ENCODE results near the gene LINGO3. TPM values are rescaled to one million over a fixed set of nuclear protein-coding genes. Genes with fewer than 3 reads are reported as not detected.

LINGO3 gene
- total RNA-seq, 1 donor from 2014 or later: not detected

- Histone ChIP-seq H3K36me3 (peaks cover 22% of the 10 kb centered on the region), H3K9me3 (no peaks in the 10 kb centered on the region), H3K27me3 (ENCODE audit: low read depth) (no peaks in the 10 kb centered on the region), H3K27ac (no peak overlapping the region), H3K4me3 (no peak overlapping the region), H3K4me1 (peaks cover 7% of the 10 kb centered on the region)
- intact Hi-C loops (cut with DNase I): no loop called here
- ATAC-seq: no peak
- no peak for DNase-seq
- no peak for TF ChIP-seq CTCF (IDR thresholded peaks at IDR 0.05)
Measured at GRCh38 chr19:2338055-2338615, 30.2 kb upstream of the LINGO3 start.

GRCh38 chr19:2337329-2337707 lies 29.4 kb upstream of the LINGO3 start:
- Histone ChIP-seq H3K27me3 (ENCODE audit: low read depth) (no peaks in the 10 kb centered on the region), H3K4me3 (no peak overlapping the region), H3K4me1 (peaks cover 12% of the 10 kb centered on the region), H3K27ac (no peak overlapping the region), H3K9me3 (no peaks in the 10 kb centered on the region), H3K36me3 (peaks cover 22% of the 10 kb centered on the region)
- no peak for TF ChIP-seq CTCF (IDR thresholded peaks at IDR 0.05)
- intact Hi-C loops (cut with DNase I): no loop called here
- no peak for DNase-seq
- no peak for ATAC-seq

DNA sequence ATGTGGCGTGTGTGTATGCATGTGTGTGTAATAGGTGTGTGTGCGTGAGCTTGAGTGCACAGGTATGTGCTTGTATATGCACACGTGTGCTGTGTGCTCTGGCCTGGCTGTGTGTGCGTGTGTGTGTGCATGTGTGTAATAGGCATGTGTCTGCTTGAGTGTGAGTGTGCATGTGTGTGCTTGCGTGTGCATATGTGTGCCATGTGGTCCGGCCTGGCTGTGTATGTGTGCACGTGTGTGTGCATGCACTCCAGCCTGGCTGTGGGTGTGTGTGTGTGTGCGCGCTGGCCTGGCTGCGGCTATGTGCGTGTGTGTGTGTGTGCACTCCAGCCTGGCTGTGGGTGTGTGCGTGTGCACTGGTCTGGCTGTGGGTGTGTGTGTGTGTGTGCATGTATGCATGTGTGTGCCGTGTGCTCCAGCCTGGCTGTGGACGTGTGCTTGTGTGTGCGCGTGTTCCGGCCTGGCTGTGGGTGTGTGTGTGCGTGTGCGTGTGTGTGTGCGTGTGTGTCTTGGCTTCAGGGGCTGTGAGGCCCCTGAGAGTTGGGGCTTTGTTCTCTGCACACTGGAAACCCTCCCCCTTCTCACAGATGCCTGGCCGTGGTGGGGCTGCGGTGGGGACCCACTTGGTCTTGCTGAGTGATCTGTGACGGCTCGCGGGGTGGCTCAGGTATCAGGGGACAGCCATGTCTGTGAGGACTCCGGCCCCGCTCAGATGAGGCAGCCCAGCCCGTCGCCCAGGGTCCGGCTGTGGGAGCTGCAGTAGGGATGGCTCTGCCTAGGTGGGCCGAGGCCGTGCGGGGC lies 28.8 kb upstream of the LINGO3 start:
- Histone ChIP-seq H3K4me1 (peaks cover 18% of the 10 kb centered on the region), H3K4me3 (no peak overlapping the region), H3K9me3 (no peaks in the 10 kb centered on the region), H3K27me3 (ENCODE audit: low read depth) (no peaks in the 10 kb centered on the region), H3K27ac (no peak overlapping the region), H3K36me3 (peaks cover 16% of the 10 kb centered on the region)
- DNase-seq (no peak), ATAC-seq (no peak)
- intact Hi-C loops (cut with DNase I): no loop called here
- no peak for TF ChIP-seq CTCF (IDR thresholded peaks at IDR 0.05)

DNA sequence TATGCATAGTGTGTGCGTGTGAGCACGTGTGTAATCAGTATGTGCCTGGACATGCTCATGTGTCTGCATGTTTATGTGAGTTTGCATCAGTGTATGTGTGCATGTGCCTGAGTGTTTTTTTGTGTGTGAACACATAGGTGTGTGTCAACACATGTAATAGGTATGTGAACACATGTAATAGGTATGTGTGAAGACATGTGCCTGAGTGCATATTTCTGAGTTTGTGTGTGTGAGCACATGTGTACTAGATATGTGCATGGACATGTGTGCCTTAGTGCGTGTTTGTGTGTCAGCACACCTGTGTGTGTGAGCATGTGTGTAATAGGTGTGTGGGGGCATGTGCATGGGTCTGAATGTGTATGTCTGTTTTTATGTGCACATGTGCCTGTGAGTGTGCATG lies 27.9 kb upstream of the LINGO3 start:
- H3K27me3 ChIP-seq (ENCODE audit: low read depth): no peaks in the 10 kb centered on the region
- no peak for DNase-seq
- no peak for ATAC-seq
- no peaks in the 10 kb centered on the region for H3K9me3 ChIP-seq
- peaks cover 8% of the 10 kb centered on the region for H3K36me3 ChIP-seq
- TF ChIP-seq CTCF (IDR thresholded peaks at IDR 0.05): no peak
- intact Hi-C loops (cut with DNase I): no loop called here
- H3K4me1 ChIP-seq: peaks cover 23% of the 10 kb centered on the region
- no peak overlapping the region for H3K4me3 ChIP-seq
- no peak overlapping the region for H3K27ac ChIP-seq

DNA sequence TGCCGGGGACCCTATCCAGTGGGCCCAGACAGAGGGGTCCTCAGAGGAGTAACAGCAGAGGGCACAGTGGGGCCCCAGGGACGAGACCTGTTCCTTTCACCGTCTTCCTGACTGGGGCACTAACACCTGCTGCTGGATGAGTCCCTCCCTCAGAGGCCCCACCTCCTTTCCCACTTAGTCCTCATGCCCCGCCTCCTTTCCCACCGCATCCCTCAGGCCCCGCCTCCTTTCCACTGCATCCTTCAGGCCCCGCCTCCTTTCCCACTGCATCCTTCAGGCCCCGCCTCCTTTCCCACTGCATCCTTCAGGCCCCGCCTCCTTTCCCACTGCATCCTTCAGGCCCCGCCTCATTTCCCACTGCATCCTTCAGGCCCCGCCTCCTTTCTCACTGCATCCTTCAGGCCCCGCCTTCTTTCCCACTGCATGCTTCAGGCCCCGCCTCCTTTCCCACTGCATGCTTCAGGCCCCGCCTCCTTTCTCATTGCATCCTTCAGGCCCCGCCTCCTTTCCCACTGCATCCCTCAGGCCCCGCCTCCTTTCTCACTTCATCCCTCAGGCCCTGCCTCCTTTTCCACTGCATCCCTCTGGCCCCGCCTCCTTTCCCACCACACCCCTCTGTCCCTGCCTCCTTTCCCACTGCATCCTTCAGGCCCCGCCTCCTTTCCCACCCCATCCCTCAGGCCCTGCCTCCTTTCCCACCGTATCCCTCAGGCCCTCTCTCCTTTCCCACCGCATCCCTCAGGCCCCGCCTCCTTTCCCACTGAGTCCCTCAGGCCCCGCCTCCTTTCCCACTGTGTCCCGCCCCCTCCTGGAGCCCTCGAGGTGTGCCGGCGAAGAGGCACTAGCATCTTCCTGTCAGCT lies 27.3 kb upstream of the LINGO3 start:
- no peak overlapping the region for H3K4me3 ChIP-seq
- DNase-seq (no peak), ATAC-seq (no peak)
- H3K27ac ChIP-seq: no peak overlapping the region
- peaks cover 3% of the 10 kb centered on the region for H3K36me3 ChIP-seq
- H3K9me3 ChIP-seq: no peaks in the 10 kb centered on the region
- H3K27me3 ChIP-seq (ENCODE audit: low read depth): no peaks in the 10 kb centered on the region
- TF ChIP-seq CTCF (IDR thresholded peaks at IDR 0.05): no peak
- H3K4me1 ChIP-seq: peaks cover 23% of the 10 kb centered on the region
- intact Hi-C loops (cut with DNase I): no loop called here

All from lower lobe of right lung (tissue), 2 donors.